Measurements from ENCODE around the gene HDHD3. TPM values are rescaled to one million over a fixed set of nuclear protein-coding genes. Genes with fewer than 3 reads are reported as not detected.
"Not testable (repeated sequence)": the region's sequence is repeated elsewhere in the genome, so short reads cannot be mapped to it uniquely, and the experiment has no call there.

Gene HDHD3
- total RNA-seq, 2 donors from 2014 or later = 8.7 to 18.8 TPM

- intact Hi-C loops (cut with DNase I) = no loop called here
- ATAC-seq (no peak), DNase-seq (no peak)
These were observed 7.0 kb downstream of the HDHD3 start for GRCh38 chr9:113369855-113370140.

- DNase-seq = no peak
- intact Hi-C loops (cut with DNase I) = no loop called here
These were observed 7.6 kb downstream of the HDHD3 start for GRCh38 chr9:113368982-113369854.

GRCh38 chr9:113368348-113368981 lies 8.3 kb downstream of the HDHD3 start:
- no peak for ATAC-seq
- intact Hi-C loops (cut with DNase I) = no loop called here
- DNase-seq = no peak

More at GRCh38 chr9:113368982-113369854, 7.6 kb downstream of the HDHD3 start:
- ATAC-seq = peak; percentile 51 to 59

GRCh38 chr9:113365652-113366051 lies 11.1 kb downstream of the HDHD3 start:
- ATAC-seq; intact Hi-C loops (cut with DNase I); DNase-seq: not testable (repeated sequence)

GRCh38 chr9:113364951-113365350 lies 11.8 kb downstream of the HDHD3 start:
- intact Hi-C loops (cut with DNase I) = no loop called here
- ATAC-seq = no peak
- no peak for DNase-seq

- no peak for ATAC-seq
- no peak for DNase-seq
- intact Hi-C loops (cut with DNase I) = no loop called here
These were observed 13.4 kb downstream of the HDHD3 start for GRCh38 chr9:113363336-113363735.

GRCh38 chr9:113361304-113362018 lies 15.3 kb downstream of the HDHD3 start:
- DNase-seq (no peak), ATAC-seq (no peak)
- intact Hi-C loops (cut with DNase I) = no loop called here

GRCh38 chr9:113360242-113360842 lies 16.4 kb downstream of the HDHD3 start:
- ATAC-seq (no peak), DNase-seq (no peak)
- intact Hi-C loops (cut with DNase I) = no loop called here

- DNase-seq (no peak), ATAC-seq (no peak)
- intact Hi-C loops (cut with DNase I) = no loop called here
These were observed 17.4 kb downstream of the HDHD3 start for GRCh38 chr9:113359385-113359784.

- DNase-seq (no peak), ATAC-seq (no peak)
- intact Hi-C loops (cut with DNase I) = no loop called here
These were observed 20.0 kb downstream of the HDHD3 start for GRCh38 chr9:113356686-113357292.

GRCh38 chr9:113355040-113355596 lies 21.7 kb downstream of the HDHD3 start:
- DNase-seq = no peak
- ATAC-seq = no peak
- intact Hi-C loops (cut with DNase I) = no loop called here

- DNase-seq (no peak), ATAC-seq (no peak)
- intact Hi-C loops (cut with DNase I) = no loop called here
These were observed 24.4 kb downstream of the HDHD3 start for GRCh38 chr9:113352411-113352810.

GRCh38 chr9:113352006-113352405 lies 24.8 kb downstream of the HDHD3 start:
- intact Hi-C loops (cut with DNase I) = no loop called here
- no peak for DNase-seq
- ATAC-seq = no peak

GRCh38 chr9:113350937-113351336 lies 25.8 kb downstream of the HDHD3 start:
- ATAC-seq (no peak), DNase-seq (no peak)
- intact Hi-C loops (cut with DNase I) = no loop called here

GRCh38 chr9:113350107-113350661 lies 26.6 kb downstream of the HDHD3 start:
- DNase-seq = no peak
- intact Hi-C loops (cut with DNase I) = no loop called here
- ATAC-seq = peak in 1 of 2 donors; percentile 39

- ATAC-seq (peak; percentile 55 to 62), DNase-seq (no peak)
- intact Hi-C loops (cut with DNase I) = no loop called here
These were observed 27.2 kb downstream of the HDHD3 start, which contains the start of gene BSPRY for GRCh38 chr9:113349445-113350094. Gene BSPRY, plus strand, starts transcription at chr9:113349541. Its CDS starts 39 bp downstream, at chr9:113349580.

- DNase-seq = no peak
- no peak for ATAC-seq
- intact Hi-C loops (cut with DNase I) = no loop called here
These were observed 27.7 kb downstream of the HDHD3 start for GRCh38 chr9:113349066-113349444.

GRCh38 chr9:113348437-113348836 lies 28.3 kb downstream of the HDHD3 start:
- no peak for ATAC-seq
- intact Hi-C loops (cut with DNase I) = no loop called here
- no peak for DNase-seq

All from left cardiac atrium (tissue), 4 donors.